Breast epithelium (tissue), 4 donors: ENCODE data around the gene RAB42. TPM values are rescaled to one million over a fixed set of nuclear protein-coding genes. Genes with fewer than 3 reads are reported as not detected.
A peak's percentile ranks its signal among the peaks of the same experiment; 100 is the strongest.

Experiments
- DNase-seq, 2 donors: peaks; one replicate each; pipeline ENCODE4 v3.0.0-alpha.2; 2019; ENCODE audit warnings: low spot score in 2 of 2
- H3K27ac ChIP-seq, 2 donors: fragments of 200-600 bp; sonication (generic) in 1 of 2; one replicate each; pipeline ENCODE4 v1.5.1; 2016 to 2019; ENCODE audit warnings: mild to moderate bottlenecking in 1 of 2
- H3K27me3 ChIP-seq, 2 donors: fragments of 200-600 bp; sonication (generic) in 1 of 2; one replicate each; pipeline versions ENCODE4 v1.5.1 to v1.6.0; 2017 to 2019; ENCODE audit warnings: control low read depth in 1 of 2, mild to moderate bottlenecking in 1 of 2
- H3K36me3 ChIP-seq: fragments of 200-600 bp; one replicate; pipeline ENCODE4 v1.5.1; 2019
- H3K4me1 ChIP-seq, 2 donors: fragments of 200-600 bp; sonication (generic); one replicate each; pipeline ENCODE4 v1.5.1; 2016 to 2019; ENCODE audit warnings: control low read depth in 1 of 2
- H3K4me3 ChIP-seq, 3 donors: fragments of 200-600 bp; sonication (generic); 1 replicate in 2 of 3; 2 replicates in 1 of 3; pipeline ENCODE4 v1.5.1; 2016 to 2019; ENCODE audit warnings: mild to moderate bottlenecking in 3 of 3, moderate library complexity in 2 of 3
- H3K9me3 ChIP-seq, 2 donors: fragments of 200-600 bp; sonication (generic) in 1 of 2; one replicate each; pipeline ENCODE4 v1.5.1; 2016 to 2019; ENCODE audit warnings: control low read depth in 1 of 2
- CTCF ChIP-seq, 3 donors: fragments of 450-650 bp; IDR thresholded peaks; one replicate each; pipeline ENCODE4 v1.5.1; 2016 to 2017; ENCODE audit warnings: antibody characterized with exemption in 3 of 3, mild to moderate bottlenecking in 3 of 3, moderate library complexity in 3 of 3
- POLR2A ChIP-seq: fragments of 450-650 bp; IDR thresholded peaks from one replicate; pipeline ENCODE4 v1.6.1; 2016; ENCODE audit warnings: antibody characterized with exemption, mild to moderate bottlenecking, moderate library complexity
- POLR2AphosphoS5 ChIP-seq, 3 donors: sonication (generic); formaldehyde crosslinking; IDR thresholded peaks; one replicate each; pipeline ENCODE4 v1.6.1; 2017; ENCODE audit warnings: antibody characterized with exemption in 3 of 3
- intact Hi-C: fragments of 100-400 bp; cut with DNase I; formaldehyde crosslinking; loops from one replicate; pipeline ENCODE4 v1.15.1; 2023; ENCODE audit warnings: low total_unique reads
- total RNA-seq, 3 donors: library from RNA; depleted of rRNA; stranded (reverse); fragments of >200 nt; gene quantifications; one replicate each; pipeline ENCODE4 v1.1.0, GENCODE V29; 2016

RAB42 gene
- total RNA-seq, 3 donors from 2014 or later = 6.9 to 18.6 (median 8.0) TPM

- peak overlapping the region; percentile 88 to 90 for H3K27ac ChIP-seq
- no peak for DNase-seq
- intact Hi-C loops = no loop called here
- H3K4me3 ChIP-seq = peak overlapping the region; percentile 70 to 83 (median 72)
- TF ChIP-seq POLR2A (no peak), POLR2AphosphoS5 (IDR thresholded peaks at IDR 0.05) (no peak), CTCF (IDR thresholded peaks at IDR 0.05) (no peak)
- H3K4me1 ChIP-seq = peaks cover 0 to 14% of the 10 kb centered on the region in 2 donors
- no peaks in the 10 kb centered on the region for H3K36me3 ChIP-seq
- no peaks in the 10 kb centered on the region for H3K27me3 ChIP-seq
- H3K9me3 ChIP-seq = no peaks in the 10 kb centered on the region
These were observed 50.2 kb downstream of the RAB42 start for GRCh38 chr1:28642056-28642846.

- no peaks in the 10 kb centered on the region for H3K36me3 ChIP-seq
- no peaks in the 10 kb centered on the region for H3K9me3 ChIP-seq
- intact Hi-C loops = no loop called here
- H3K27ac ChIP-seq = peak within 1 kb of the TSS; percentile 88 to 90
- peaks cover 0 to 14% of the 10 kb centered on the region in 2 donors for H3K4me1 ChIP-seq
- peak within 1 kb of the TSS; percentile 70 to 83 (median 72) for H3K4me3 ChIP-seq
- TF ChIP-seq POLR2AphosphoS5 (IDR thresholded peaks at IDR 0.05) (peak; percentile 87 to 92 (median 90)), CTCF (IDR thresholded peaks at IDR 0.05) (peak; percentile 24 to 57 (median 46)), POLR2A (peak; percentile 90)
- H3K27me3 ChIP-seq = no peaks in the 10 kb centered on the region
- DNase-seq = peak; percentile 88 to 89
These were observed 51.0 kb downstream of the RAB42 start, which contains the start of gene TAF12 for GRCh38 chr1:28642847-28643635. Gene TAF12, minus strand, starts transcription at chr1:28643067. Its CDS starts 20,986 bp downstream, at chr1:28622081.

- peak overlapping the region in 1 of 3 donors; percentile 72 for H3K4me3 ChIP-seq
These were observed 52.4 kb downstream of the RAB42 start for GRCh38 chr1:28644494-28644893.

More at GRCh38 chr1:28644494-28644893, 52.4 kb downstream of the RAB42 start:
- intact Hi-C loops = no loop called here
- H3K36me3 ChIP-seq = no peaks in the 10 kb centered on the region
- peak overlapping the region; percentile 88 to 90 for H3K27ac ChIP-seq
- TF ChIP-seq POLR2AphosphoS5 (IDR thresholded peaks at IDR 0.05) (no peak), CTCF (IDR thresholded peaks at IDR 0.05) (no peak), POLR2A (no peak)
- no peaks in the 10 kb centered on the region for H3K9me3 ChIP-seq
- peaks cover 4 to 14% of the 10 kb centered on the region in 2 donors for H3K4me1 ChIP-seq
- H3K27me3 ChIP-seq = no peaks in the 10 kb centered on the region
- DNase-seq = no peak

Other genes with a start within 250 kb of the RAB42 start
- gene PHACTR4, start 222.5 kb upstream of the RAB42 start, total RNA-seq = 10 to 100 TPM; 17.1 to 29.6 (median 25.9) TPM
- gene RCC1, start 86.2 kb upstream of the RAB42 start, total RNA-seq = 10 to 100 TPM; 15.7 to 44.9 (median 40.1) TPM
- 10 to 100 TPM; 22.0 to 27.8 (median 27.1) TPM for gene TRNAU1AP, start 39.2 kb upstream of the RAB42 start, total RNA-seq
- 10 to 100 TPM; 18.7 to 36.2 (median 22.7) TPM for gene TAF12, start 50.8 kb downstream of the RAB42 start, total RNA-seq
- not detected for gene RNU11, start 56.3 kb downstream of the RAB42 start, total RNA-seq
- 10 to 100 TPM in 1 of 3 donors, 1 to 10 TPM in 2; 7.7 to 11.9 (median 9.8) TPM for gene GMEB1, start 76.5 kb downstream of the RAB42 start, total RNA-seq
- gene YTHDF2, start 144.7 kb downstream of the RAB42 start, total RNA-seq = 10 to 100 TPM; 43.5 to 74.1 (median 66.5) TPM
- gene OPRD1, start 219.9 kb downstream of the RAB42 start, total RNA-seq = not detected